IMR-90 (cell line): ENCODE measurements around the gene CACNA1G. TPM values are rescaled to one million over a fixed set of nuclear protein-coding genes. Genes with fewer than 3 reads are reported as not detected.

Source experiments
- ATAC-seq: fragments of 200-7000 bp; cut with Tn5 transposase; 2 replicates; pipeline ENCODE4 v1.9.1; 2020; ENCODE audit warnings: low read depth, mild to moderate bottlenecking, moderate library complexity
- BruUV-seq: library from RNA; stranded (reverse); fragments of 400-500 nt; replicated peaks from 2 replicates; lab custom pipeline; 2021; lab: Mats Ljungman, UMichigan
- CTCF ChIA-PET: fragments of 300-600 bp; formaldehyde crosslinking; extraction: SDS; loops from one replicate; lab custom pipeline; 2021; ENCODE audit warnings: antibody characterized with exemption; lab: Yijun Ruan, JAX
- POLR2A ChIA-PET: fragments of 300-600 bp; sonication (Branson Sonifier 250); formaldehyde crosslinking; loops from one replicate; lab custom pipeline; 2022; ENCODE audit warnings: antibody characterized with exemption; ENCODE audit not compliant: unreplicated experiment; lab: Charles Lee
- DNase-seq: peaks from one replicate; pipeline ENCODE4 v3.0.0; 2013
- H2AFZ ChIP-seq: replicated peaks from 2 replicates; pipeline ENCODE3; 2013; ENCODE audit warnings: low read length, mild to moderate bottlenecking; ENCODE audit not compliant: poor library complexity
- H2AK5ac ChIP-seq: 2 replicates; pipeline ENCODE4 v1.6.1; 2013; ENCODE audit warnings: low read depth, low read length, inconsistent platforms
- H2AK9ac ChIP-seq: replicated peaks from 2 replicates; pipeline ENCODE3; 2013; ENCODE audit warnings: mild to moderate bottlenecking, low read depth, low read length, moderate library complexity; ENCODE audit not compliant: poor library complexity
- H2BK120ac ChIP-seq: 2 replicates; pipeline ENCODE4 v1.6.1; 2013; ENCODE audit warnings: low read depth, low read length, inconsistent platforms
- H2BK15ac ChIP-seq: 3 replicates; pipeline ENCODE4 v1.6.1; 2013; ENCODE audit warnings: low read depth, low read length, inconsistent platforms
- H2BK20ac ChIP-seq: 2 replicates; pipeline ENCODE4 v1.6.1; 2013; ENCODE audit warnings: low read depth, mild to moderate bottlenecking, inconsistent platforms, low read length, moderate library complexity
- H2BK5ac ChIP-seq: 2 replicates; pipeline ENCODE4 v1.6.1; 2013; ENCODE audit warnings: mild to moderate bottlenecking, low read depth, low read length, inconsistent platforms; ENCODE audit not compliant: poor library complexity, severe bottlenecking
- H3K14ac ChIP-seq: replicated peaks from 2 replicates; pipeline ENCODE4 v1.6.1; 2013; ENCODE audit warnings: low read depth, low read length, inconsistent platforms
- H3K18ac ChIP-seq: 2 replicates; pipeline ENCODE4 v1.6.1; 2013; ENCODE audit warnings: low read depth, low read length, control low read depth
- H3K23ac ChIP-seq: 2 replicates; pipeline ENCODE4 v1.6.1; 2013; ENCODE audit warnings: low read depth, low read length, inconsistent platforms
- H3K27ac ChIP-seq: 2 replicates; pipeline ENCODE4 v1.5.1; 2013; ENCODE audit warnings: mild to moderate bottlenecking, control low read depth, low read length; ENCODE audit not compliant: insufficient read depth
- H3K27me3 ChIP-seq: 2 replicates; pipeline ENCODE4 v1.6.1; 2013; ENCODE audit warnings: low read length; ENCODE audit not compliant: control insufficient read depth, insufficient read depth
- H3K36me3 ChIP-seq: 2 replicates; pipeline ENCODE4 v1.6.1; 2013; ENCODE audit warnings: low read length, mixed read lengths; ENCODE audit not compliant: control insufficient read depth, insufficient read depth
- H3K4ac ChIP-seq: 2 replicates; pipeline ENCODE4 v1.6.1; 2013; ENCODE audit warnings: low read depth, low read length, inconsistent platforms
- H3K4me1 ChIP-seq: 2 replicates; pipeline ENCODE4 v1.6.1; 2013; ENCODE audit warnings: low read length, mixed read lengths; ENCODE audit not compliant: control insufficient read depth, insufficient read depth
- H3K4me2 ChIP-seq: 2 replicates; pipeline ENCODE4 v1.6.1; 2013; ENCODE audit warnings: low read depth, mild to moderate bottlenecking, control low read depth, low read length, moderate library complexity
- H3K4me3 ChIP-seq: 2 replicates; pipeline ENCODE4 v1.5.1; 2013; ENCODE audit warnings: low read depth, mild to moderate bottlenecking, control low read depth, low read length, moderate library complexity; ENCODE audit not compliant: insufficient read depth
- H3K56ac ChIP-seq: 2 replicates; pipeline ENCODE4 v1.6.1; 2013; ENCODE audit warnings: low read length, inconsistent platforms; ENCODE audit not compliant: insufficient read depth; ENCODE audit errors: extremely low read depth
- H3K79me1 ChIP-seq, 2 experiments: 2 replicates each; pipeline ENCODE4 v1.6.1; 2013; ENCODE audit warnings: low read length in 2 of 2, inconsistent platforms in 1 of 2, low read depth in 1 of 2
- H3K9ac ChIP-seq: 2 replicates; pipeline ENCODE4 v1.6.1; 2013; ENCODE audit warnings: low read depth, low read length, control low read depth
- H3K9me1 ChIP-seq: 2 replicates; pipeline ENCODE4 v1.6.1; 2013; ENCODE audit warnings: low read length, inconsistent platforms; ENCODE audit not compliant: insufficient read depth
- H3K9me3 ChIP-seq: 2 replicates; pipeline ENCODE4 v1.6.1; 2013; ENCODE audit warnings: low read length; ENCODE audit not compliant: control insufficient read depth, insufficient read depth
- H4K20me1 ChIP-seq: 2 replicates; pipeline ENCODE4 v1.6.1; 2013; ENCODE audit warnings: low read length, inconsistent platforms; ENCODE audit not compliant: insufficient read depth
- H4K5ac ChIP-seq: 2 replicates; pipeline ENCODE4 v1.6.1; 2013; ENCODE audit warnings: mild to moderate bottlenecking, low read depth, low read length, control low read depth
- H4K8ac ChIP-seq, 2 experiments: 2 replicates each; pipeline ENCODE4 v1.6.1; 2013; ENCODE audit warnings: low read depth in 2 of 2, low read length in 2 of 2, control low read depth in 1 of 2, inconsistent platforms in 1 of 2
- H4K91ac ChIP-seq: 2 replicates; pipeline ENCODE4 v1.6.1; 2013; ENCODE audit warnings: low read depth, low read length, inconsistent platforms; ENCODE audit not compliant: insufficient read depth
- BHLHE40 ChIP-seq: fragments of 150-350 bp; IDR thresholded peaks from 2 replicates; pipeline ENCODE4 v1.6.1; 2016; ENCODE audit warnings: mild to moderate bottlenecking, low read depth, low read length
- CEBPB ChIP-seq: IDR thresholded peaks from 2 replicates; pipeline ENCODE4 v1.6.1; 2012; ENCODE audit warnings: low read depth, low read length, improper control_type of control experiment
- CHD1 ChIP-seq: IDR thresholded peaks from 2 replicates; pipeline ENCODE4 v1.6.1; 2012; ENCODE audit warnings: low read depth, low read length, improper control_type of control experiment
- CTCF ChIP-seq: conservative IDR thresholded peaks from 2 replicates; pipeline ENCODE4 v1.5.1; 2012; ENCODE audit warnings: mild to moderate bottlenecking, low read depth, low read length, improper control_type of control experiment
- ELK1 ChIP-seq: fragments of 150-350 bp; IDR thresholded peaks from 2 replicates; pipeline ENCODE4 v1.6.1; 2016; ENCODE audit warnings: low read depth, mild to moderate bottlenecking, low read length, moderate library complexity, borderline replicate concordance
- FOS ChIP-seq: fragments of 150-350 bp; IDR thresholded peaks from 2 replicates; pipeline ENCODE4 v1.6.1; 2016; ENCODE audit warnings: low read depth, low read length
- MAFK ChIP-seq: IDR thresholded peaks from 2 replicates; pipeline ENCODE4 v1.6.1; 2012; ENCODE audit warnings: low read depth, low read length, improper control_type of control experiment
- MXI1 ChIP-seq: IDR thresholded peaks from 2 replicates; pipeline ENCODE4 v1.6.1; 2012; ENCODE audit warnings: low read depth, mild to moderate bottlenecking, low read length, moderate library complexity, borderline replicate concordance
- NFE2L2 ChIP-seq: fragments of 150-350 bp; IDR thresholded peaks from 2 replicates; pipeline ENCODE4 v1.6.1; 2016; ENCODE audit warnings: low read depth, mild to moderate bottlenecking, low read length
- RAD21 ChIP-seq: IDR thresholded peaks from 2 replicates; pipeline ENCODE4 v1.6.1; 2012; ENCODE audit warnings: low read length, improper control_type of control experiment
- RCOR1 ChIP-seq: IDR thresholded peaks from 2 replicates; pipeline ENCODE4 v1.6.1; 2012; ENCODE audit warnings: mild to moderate bottlenecking, low read length, improper control_type of control experiment; ENCODE audit not compliant: insufficient replicate concordance
- RFX5 ChIP-seq: IDR thresholded peaks from 2 replicates; pipeline ENCODE4 v1.8.0; 2012; ENCODE audit warnings: low read depth, mild to moderate bottlenecking, low read length, moderate library complexity
- SMC3 ChIP-seq: fragments of 150-350 bp; IDR thresholded peaks from 2 replicates; pipeline ENCODE4 v1.6.1; 2016; ENCODE audit warnings: low read depth, mild to moderate bottlenecking, antibody characterized with exemption, low read length, moderate library complexity
- WGBS, 2 experiments: methylation state at CpG; one replicate each; pipeline versions ENCODE4 v1.1.5 to v1.1.7; 2013; ENCODE audit warnings: missing lambda C conversion rate in 2 of 2; ENCODE audit not compliant: insufficient read length in 1 of 2; ENCODE audit errors: extremely low coverage in 2 of 2; 5-methylcytosine and 5-hydroxymethylcytosine counted together
- dilution Hi-C: fragments of 300-500 bp; cut with HindIII; formaldehyde crosslinking; loops from one replicate; pipeline ENCODE4 v1.14.3; 2018; ENCODE audit warnings: low sequenced_read_pairs; ENCODE audit not compliant: unreplicated experiment
- in situ Hi-C: fragments of 300-500 bp; cut with MboI; formaldehyde crosslinking; loops from 3 replicates; pipeline ENCODE4 v1.14.3; 2019; ENCODE audit warnings: low sequenced_read_pairs, inconsistent platforms, mixed read lengths
- intact Hi-C: fragments of 100-400 bp; cut with micrococcal nuclease; formaldehyde crosslinking; loops from 2 replicates; pipeline ENCODE4 v1.10.0; 2022
- polyA plus RNA-seq, 3 experiments: library from polyadenylated mRNA; depleted of rRNA; stranded (reverse); fragments of >200 nt; gene quantifications; 2 replicates each; pipeline ENCODE4 v1.2.3, GENCODE V29; 2012; ENCODE audit warnings: low replicate concordance in 1 of 3
- total RNA-seq: library from RNA; depleted of rRNA; stranded (reverse); fragments of >200 nt; gene quantifications from 2 replicates; pipeline ENCODE4 v1.2.3, GENCODE V29; 2012

Gene CACNA1G
- total and polyA plus RNA-seq, 2 of the 4 experiments (the other 2 are of a cell fraction): under 0.01 to 0.03 TPM

GRCh38 chr17:50608700-50609379 is 48.3 kb downstream of the CACNA1G start:
- Histone ChIP-seq H4K91ac (no peak overlapping the region), H3K27ac (no peak overlapping the region), H2AK5ac (no peak overlapping the region), H3K79me1 (no peaks in the 10 kb centered on the region), H3K14ac (no peak overlapping the region), H3K27me3 (peaks cover 43% of the 10 kb centered on the region), H4K20me1 (no peaks in the 10 kb centered on the region), H2BK20ac (no peak overlapping the region), H4K5ac (no peak overlapping the region), H3K9ac (no peak overlapping the region), H3K23ac (no peak overlapping the region), H3K9me1 (no peaks in the 10 kb centered on the region), H3K56ac (no peak overlapping the region), H2AK9ac (no peak overlapping the region), H2BK120ac (no peak overlapping the region), H2AFZ (no peak overlapping the region), H2BK15ac (no peak overlapping the region), H3K36me3 (no peaks in the 10 kb centered on the region), H3K4me1 (peaks cover 12% of the 10 kb centered on the region; the same call in 1 of the 2 replicates), H3K9me3 (no peaks in the 10 kb centered on the region), H2BK5ac (no peak overlapping the region), H3K4ac (no peak overlapping the region), H3K18ac (no peak overlapping the region), H3K4me3 (no peak overlapping the region), H4K8ac (no peak overlapping the region), H3K4me2 (no peak overlapping the region)
- dilution Hi-C loops (no loop called here), in situ Hi-C loops (no loop called here), intact Hi-C loops (no loop called here)
- POLR2A ChIA-PET: no interaction called here
- ATAC-seq (no peak), DNase-seq (no peak)
- no CpG with 5 or more reads among the region's 22 CpGs for WGBS, 2 experiments
- CTCF ChIA-PET: no interaction called here
- no peak for TF ChIP-seq CTCF
- TF ChIP-seq ELK1: no peak
- no peak for TF ChIP-seq FOS
- no peak for TF ChIP-seq RFX5
- TF ChIP-seq RAD21: no peak
- no peak for TF ChIP-seq RCOR1
- no peak for TF ChIP-seq CHD1
- TF ChIP-seq MAFK: no peak
- TF ChIP-seq MXI1: no peak
- no peak for TF ChIP-seq CEBPB
- no peak for TF ChIP-seq SMC3
- no peak for TF ChIP-seq NFE2L2
- no peak for TF ChIP-seq BHLHE40
- BruUV-seq: no TSS peak
